ENCODE data around the gene PPP4R3A.
"Not testable (repeated sequence)": the region's sequence is repeated elsewhere in the genome, so short reads cannot be mapped to it uniquely, and the experiment has no call there.

Gene PPP4R3A

DNA sequence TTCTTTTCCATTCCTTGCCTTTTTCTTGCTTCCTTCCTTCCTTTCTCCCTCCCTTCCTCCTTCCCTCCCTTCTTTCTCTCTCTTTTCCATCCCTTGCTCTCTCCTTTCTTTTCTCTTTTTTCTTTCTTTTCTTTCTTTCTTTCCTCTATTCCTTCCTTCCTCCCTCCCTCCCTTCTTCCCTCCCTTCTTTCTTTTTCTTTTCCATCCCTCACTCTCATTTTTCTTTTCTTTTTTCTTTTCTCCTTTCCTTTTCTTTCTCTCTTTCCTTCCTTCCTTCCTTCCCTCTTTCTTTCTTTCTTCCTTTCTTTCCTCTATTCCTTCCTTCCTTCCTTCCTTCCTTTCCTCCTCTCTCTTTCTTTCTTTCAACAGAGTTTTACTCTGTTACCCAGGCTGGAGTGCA lies 35.1 kb upstream of the PPP4R3A start:
- no peak for DNase-seq (ENCODE audit: extremely low spot score)
- CTCF ChIA-PET = no interaction called here

DNA sequence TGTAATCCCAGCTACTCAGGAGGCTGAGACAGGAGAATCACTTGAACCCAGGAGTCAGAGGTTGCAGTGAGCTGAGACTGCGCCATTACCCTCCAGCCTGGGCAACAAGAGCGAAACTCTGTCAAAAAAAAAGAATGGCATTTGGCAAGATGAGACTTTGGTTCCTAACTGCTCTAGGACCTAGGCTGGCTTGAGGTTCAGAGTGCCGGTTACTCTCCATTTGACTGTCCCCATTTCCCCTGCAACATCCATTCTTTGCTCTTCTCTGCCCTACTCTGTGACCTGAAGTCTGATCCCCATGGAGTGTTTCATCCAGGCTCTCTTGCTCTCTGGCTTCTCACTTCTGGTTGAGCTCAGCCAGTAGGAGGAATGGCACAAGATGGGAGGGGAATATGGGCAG lies 26.2 kb upstream of the PPP4R3A start:
- ChIA-PET POLR2A (no interaction called here), CTCF (no interaction called here)
- DNase-seq (ENCODE audit: extremely low spot score) = no peak
- TF ChIP-seq BHLHE40 (IDR thresholded peaks at IDR 0.05; ENCODE audit: borderline replicate concordance) (no peak), LEF1 (IDR thresholded peaks at IDR 0.05; ENCODE audit: borderline replicate concordance) (no peak), TARDBP (IDR thresholded peaks at IDR 0.05) (no peak), SP1 (IDR thresholded peaks at IDR 0.05) (no peak)
- TF ChIP-seq, protein P1, sequence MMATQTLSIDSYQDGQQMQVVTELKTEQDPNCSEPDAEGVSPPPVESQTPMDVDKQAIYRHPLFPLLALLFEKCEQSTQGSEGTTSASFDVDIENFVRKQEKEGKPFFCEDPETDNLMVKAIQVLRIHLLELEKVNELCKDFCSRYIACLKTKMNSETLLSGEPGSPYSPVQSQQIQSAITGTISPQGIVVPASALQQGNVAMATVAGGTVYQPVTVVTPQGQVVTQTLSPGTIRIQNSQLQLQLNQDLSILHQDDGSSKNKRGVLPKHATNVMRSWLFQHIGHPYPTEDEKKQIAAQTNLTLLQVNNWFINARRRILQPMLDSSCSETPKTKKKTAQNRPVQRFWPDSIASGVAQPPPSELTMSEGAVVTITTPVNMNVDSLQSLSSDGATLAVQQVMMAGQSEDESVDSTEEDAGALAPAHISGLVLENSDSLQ (IDR thresholded peaks at IDR 0.05) = no peak

More for the DNA sequence above, 35.1 kb upstream of the PPP4R3A start:
- POLR2A ChIA-PET = no interaction called here
- no peak for TF ChIP-seq CTBP1 (IDR thresholded peaks at IDR 0.05; ENCODE audit: borderline replicate concordance)
- no peak for TF ChIP-seq ZNF384 (IDR thresholded peaks at IDR 0.05)
- TF ChIP-seq ELF4 (IDR thresholded peaks at IDR 0.05) = no peak
- TF ChIP-seq FOXA1 (IDR thresholded peaks at IDR 0.05) = no peak
- TF ChIP-seq SUZ12 (IDR thresholded peaks at IDR 0.05) = no peak
- TF ChIP-seq SP1 (IDR thresholded peaks at IDR 0.05) = no peak
- no peak for TF ChIP-seq LEF1 (IDR thresholded peaks at IDR 0.05; ENCODE audit: borderline replicate concordance)
- TF ChIP-seq, protein P1 (IDR thresholded peaks at IDR 0.05) = no peak
- TF ChIP-seq ARNT (IDR thresholded peaks at IDR 0.05) = no peak
- no peak for TF ChIP-seq BHLHE40 (IDR thresholded peaks at IDR 0.05; ENCODE audit: borderline replicate concordance)
- no peak for TF ChIP-seq HDGF (IDR thresholded peaks at IDR 0.05; ENCODE audit: borderline replicate concordance)
- TF ChIP-seq NFRKB (IDR thresholded peaks at IDR 0.05) = no peak
- TF ChIP-seq L3MBTL2 (conservative IDR thresholded peaks at IDR 0.05) = no peak
- no peak for TF ChIP-seq FOXK2 (IDR thresholded peaks at IDR 0.05)
- TF ChIP-seq TARDBP (IDR thresholded peaks at IDR 0.05) = no peak
- no peak for TF ChIP-seq FOXM1 (IDR thresholded peaks at IDR 0.05; ENCODE audit: borderline replicate concordance)

DNA sequence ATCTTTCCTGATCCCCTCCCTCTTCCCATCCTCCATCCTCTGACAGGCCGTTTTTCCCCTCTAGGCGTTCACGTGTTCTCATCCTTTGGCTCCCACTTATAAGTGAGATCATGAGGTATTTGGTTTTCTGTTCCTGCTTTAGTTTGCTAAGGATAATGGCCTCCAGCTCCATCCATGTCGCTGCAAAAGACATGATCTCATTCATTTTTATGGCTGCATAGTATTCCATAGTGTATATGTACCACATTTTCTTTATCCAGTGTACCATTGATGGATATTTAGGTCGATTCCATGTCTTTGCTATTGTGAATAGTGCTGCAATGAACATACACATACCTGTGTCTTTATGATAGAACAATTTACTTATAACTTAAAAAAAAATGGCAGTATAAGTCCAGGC lies 23.9 kb upstream of the PPP4R3A start:
- CTCF ChIA-PET, POLR2A ChIA-PET: not testable (repeated sequence)

DNA sequence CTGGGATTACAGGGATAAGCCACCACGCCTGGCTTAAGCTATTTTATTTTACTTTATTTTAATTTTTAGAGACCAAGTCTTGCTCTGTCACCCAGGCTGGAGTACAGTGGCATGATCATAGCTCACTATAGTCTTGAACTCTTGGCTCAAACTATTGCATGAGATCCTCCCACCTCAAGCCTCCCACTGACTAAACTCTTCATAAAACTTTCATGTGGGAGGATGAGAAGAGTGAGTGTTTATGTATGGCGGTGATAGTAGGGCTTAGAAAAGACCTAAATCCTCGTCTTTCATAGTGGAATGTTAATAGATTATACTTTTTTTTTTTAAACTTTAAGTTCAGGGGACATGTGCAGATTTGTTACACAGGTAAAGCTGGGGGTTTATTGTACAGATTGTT lies 23.5 kb upstream of the PPP4R3A start:
- ChIA-PET POLR2A (no interaction called here), CTCF (interaction anchor here (0.6 kb wide), 1 partner anchor 8 kb away, joined by 4 read pairs; no protein-coding TSS in a partner anchor)
- DNase-seq (ENCODE audit: extremely low spot score) = no peak
- TF ChIP-seq BHLHE40 (IDR thresholded peaks at IDR 0.05; ENCODE audit: borderline replicate concordance) = no peak
- TF ChIP-seq FOXA1 (IDR thresholded peaks at IDR 0.05) = no peak
- TF ChIP-seq HDGF (IDR thresholded peaks at IDR 0.05; ENCODE audit: borderline replicate concordance) = no peak
- TF ChIP-seq ZNF384 (IDR thresholded peaks at IDR 0.05) = no peak
- TF ChIP-seq L3MBTL2 (conservative IDR thresholded peaks at IDR 0.05) = no peak
- TF ChIP-seq ARNT (IDR thresholded peaks at IDR 0.05) = no peak
- TF ChIP-seq TARDBP (IDR thresholded peaks at IDR 0.05) = no peak
- TF ChIP-seq, protein P1 (IDR thresholded peaks at IDR 0.05) = no peak
- TF ChIP-seq SUZ12 (IDR thresholded peaks at IDR 0.05) = no peak
- no peak for TF ChIP-seq FOXK2 (IDR thresholded peaks at IDR 0.05)
- no peak for TF ChIP-seq LEF1 (IDR thresholded peaks at IDR 0.05; ENCODE audit: borderline replicate concordance)
- no peak for TF ChIP-seq ELF4 (IDR thresholded peaks at IDR 0.05)
- no peak for TF ChIP-seq SP1 (IDR thresholded peaks at IDR 0.05)
- TF ChIP-seq CTBP1 (IDR thresholded peaks at IDR 0.05; ENCODE audit: borderline replicate concordance) = no peak
- no peak for TF ChIP-seq NFRKB (IDR thresholded peaks at IDR 0.05)
- no peak for TF ChIP-seq FOXM1 (IDR thresholded peaks at IDR 0.05; ENCODE audit: borderline replicate concordance)

More for the DNA sequence above, 23.9 kb upstream of the PPP4R3A start:
- not testable (repeated sequence) for DNase-seq (ENCODE audit: extremely low spot score)

DNA sequence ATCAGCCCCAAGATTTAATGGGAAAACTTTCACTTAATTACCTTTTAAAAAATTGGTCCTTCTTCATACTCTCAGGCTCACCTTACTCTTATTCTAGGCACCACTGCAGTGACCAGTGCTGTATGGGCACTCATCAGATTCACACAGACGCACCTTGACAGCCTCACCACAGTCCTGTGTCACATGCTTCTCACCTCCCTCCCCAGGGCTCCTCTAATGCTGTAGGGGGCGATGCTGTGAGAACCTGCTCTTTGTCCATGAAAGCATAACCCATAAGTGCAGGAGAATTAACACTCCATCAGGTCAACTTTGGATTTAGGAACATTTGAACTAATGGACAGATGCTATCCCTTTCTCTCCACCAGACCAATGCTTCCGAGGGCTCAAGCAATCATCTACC lies 13.9 kb upstream of the PPP4R3A start:
- TF ChIP-seq, protein P1 (IDR thresholded peaks at IDR 0.05) = no peak
- TF ChIP-seq ARNT (IDR thresholded peaks at IDR 0.05) (no peak), SUZ12 (IDR thresholded peaks at IDR 0.05) (no peak), FOXM1 (IDR thresholded peaks at IDR 0.05; ENCODE audit: borderline replicate concordance) (no peak), BHLHE40 (IDR thresholded peaks at IDR 0.05; ENCODE audit: borderline replicate concordance) (no peak), FOXA1 (IDR thresholded peaks at IDR 0.05) (no peak), HDGF (IDR thresholded peaks at IDR 0.05; ENCODE audit: borderline replicate concordance) (no peak), ELF4 (IDR thresholded peaks at IDR 0.05) (no peak), FOXK2 (IDR thresholded peaks at IDR 0.05) (no peak), SP1 (IDR thresholded peaks at IDR 0.05) (no peak), ZNF384 (IDR thresholded peaks at IDR 0.05) (no peak), LEF1 (IDR thresholded peaks at IDR 0.05; ENCODE audit: borderline replicate concordance) (no peak), L3MBTL2 (conservative IDR thresholded peaks at IDR 0.05) (no peak), TARDBP (IDR thresholded peaks at IDR 0.05) (no peak), NFRKB (IDR thresholded peaks at IDR 0.05) (no peak), CTBP1 (IDR thresholded peaks at IDR 0.05; ENCODE audit: borderline replicate concordance) (no peak)
- ChIA-PET POLR2A (no interaction called here), CTCF (no interaction called here)
- no peak for DNase-seq (ENCODE audit: extremely low spot score)

DNA sequence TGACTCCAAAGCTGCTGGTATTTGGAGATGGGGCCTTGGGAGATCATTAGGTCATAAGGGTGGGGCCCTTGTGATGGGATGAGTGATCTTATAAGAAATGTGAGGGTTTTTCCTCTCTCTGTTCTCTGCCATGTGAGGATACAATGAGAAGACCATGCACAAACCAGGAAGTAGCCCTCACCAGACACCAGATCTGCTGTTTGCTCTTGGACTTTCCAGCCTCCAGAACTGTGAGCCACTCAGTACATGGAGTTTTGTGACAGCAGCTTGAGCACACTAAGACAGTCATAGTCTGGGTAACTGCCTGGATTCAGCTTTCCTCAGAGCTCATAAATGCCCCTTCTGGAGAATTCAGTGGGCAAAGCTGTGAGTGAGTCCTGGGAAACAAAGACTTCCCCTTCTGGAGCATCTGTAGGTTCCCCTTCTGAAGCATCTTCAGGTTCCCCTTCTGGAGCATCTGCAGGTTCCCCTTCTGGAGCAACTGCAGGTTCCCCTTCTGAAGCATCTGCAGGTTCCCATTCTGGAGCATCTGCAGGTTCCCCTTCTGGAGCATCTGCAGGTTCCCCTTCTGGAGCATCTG lies 11.0 kb upstream of the PPP4R3A start:
- POLR2A ChIA-PET = interaction anchor here (1.5 kb wide), 1 partner anchor 11 kb away, joined by 3 read pairs; the partner anchor contains the start of gene PPP4R3A

More for the DNA sequence above, 11.0 kb upstream of the PPP4R3A start:
- TF ChIP-seq ZNF384 (IDR thresholded peaks at IDR 0.05) (no peak), HDGF (IDR thresholded peaks at IDR 0.05; ENCODE audit: borderline replicate concordance) (no peak), L3MBTL2 (conservative IDR thresholded peaks at IDR 0.05) (no peak), CTBP1 (IDR thresholded peaks at IDR 0.05; ENCODE audit: borderline replicate concordance) (no peak), SP1 (IDR thresholded peaks at IDR 0.05) (no peak), FOXM1 (IDR thresholded peaks at IDR 0.05; ENCODE audit: borderline replicate concordance) (no peak), FOXK2 (IDR thresholded peaks at IDR 0.05) (no peak), ELF4 (IDR thresholded peaks at IDR 0.05) (no peak), SUZ12 (IDR thresholded peaks at IDR 0.05) (no peak), ARNT (IDR thresholded peaks at IDR 0.05) (no peak), TARDBP (IDR thresholded peaks at IDR 0.05) (no peak), LEF1 (IDR thresholded peaks at IDR 0.05; ENCODE audit: borderline replicate concordance) (no peak), NFRKB (IDR thresholded peaks at IDR 0.05) (no peak), BHLHE40 (IDR thresholded peaks at IDR 0.05; ENCODE audit: borderline replicate concordance) (no peak)
- TF ChIP-seq, protein P1 (IDR thresholded peaks at IDR 0.05) = no peak
- CTCF ChIA-PET = interaction anchor here (1.2 kb wide), 1 partner anchor 9 kb away, joined by 3 read pairs; no protein-coding TSS in a partner anchor
- DNase-seq (ENCODE audit: extremely low spot score) = no peak
